Thoracic aorta (tissue), 2 donors: ENCODE measurements around the gene SCAPER. TPM values are rescaled to one million over a fixed set of nuclear protein-coding genes. Genes with fewer than 3 reads are reported as not detected.

Experiments used
- ATAC-seq: fragments of 150-250 bp; one replicate; pipeline ENCODE4 v1.8.0; 2017; ENCODE audit warnings: low read depth; ENCODE audit not compliant: insufficient number of reproducible peaks, low FRiP score
- DNase-seq: peaks from one replicate; pipeline ENCODE4 v3.0.0-alpha.2; 2020; ENCODE audit warnings: low spot score
- H3K27ac ChIP-seq, 2 donors: fragments of 200-600 bp; sonication (generic); 1 replicate in 1 of 2; 2 replicates in 1 of 2; pipeline ENCODE4 v1.5.1; 2016; ENCODE audit warnings: mild to moderate bottlenecking in 2 of 2, moderate library complexity in 2 of 2
- H3K27me3 ChIP-seq: fragments of 200-600 bp; sonication (generic); replicated peaks from 2 replicates; pipeline ENCODE4 v1.6.0; 2016; ENCODE audit warnings: mild to moderate bottlenecking; ENCODE audit not compliant: insufficient read depth
- H3K36me3 ChIP-seq: fragments of 200-600 bp; sonication (generic); one replicate; pipeline ENCODE4 v1.5.1; 2016
- H3K4me1 ChIP-seq, 2 donors: fragments of 200-600 bp; sonication (generic); 1 replicate in 1 of 2; 2 replicates in 1 of 2; pipeline versions ENCODE4 v1.5.1 to v1.6.0; 2016; ENCODE audit warnings: low read depth in 2 of 2, mild to moderate bottlenecking in 1 of 2; ENCODE audit not compliant: control insufficient read depth in 1 of 2
- H3K4me3 ChIP-seq: fragments of 200-600 bp; sonication (generic); 2 replicates; pipeline ENCODE4 v1.5.1; 2016; ENCODE audit warnings: mild to moderate bottlenecking
- H3K9me3 ChIP-seq: fragments of 200-600 bp; sonication (generic); 2 replicates; pipeline ENCODE4 v1.5.1; 2016
- CTCF ChIP-seq: fragments of 200-600 bp; sonication (generic); IDR thresholded peaks from one replicate; pipeline ENCODE4 v1.5.1; 2019; ENCODE audit warnings: antibody characterized with exemption
- total RNA-seq, 2 donors: library from RNA; depleted of rRNA; stranded (reverse); fragments of >200 nt; gene quantifications; one replicate each; pipeline versions ENCODE4 v1.1.0 to v1.2.3, GENCODE V29; 2016

SCAPER gene
- total RNA-seq, 2 donors from 2014 or later = 29.6 to 65.0 TPM

GRCh38 chr15:76460347-76460746 is 444.8 kb downstream of the SCAPER start:
- H3K4me3 ChIP-seq = no peak overlapping the region
- no peak for ATAC-seq
- no peak overlapping the region for H3K27ac ChIP-seq
- no peaks in the 10 kb centered on the region for H3K4me1 ChIP-seq
- H3K27me3 ChIP-seq = no peaks in the 10 kb centered on the region
- no peaks in the 10 kb centered on the region for H3K36me3 ChIP-seq
- DNase-seq = no peak
- no peak for TF ChIP-seq CTCF
- H3K9me3 ChIP-seq = no peaks in the 10 kb centered on the region

GRCh38 chr15:76451540-76451939 is 453.6 kb downstream of the SCAPER start:
- no peak overlapping the region for H3K27ac ChIP-seq
- ATAC-seq = no peak
- DNase-seq = no peak
- H3K36me3 ChIP-seq = no peaks in the 10 kb centered on the region
- H3K9me3 ChIP-seq = no peaks in the 10 kb centered on the region
- no peak for TF ChIP-seq CTCF
- no peaks in the 10 kb centered on the region for H3K4me1 ChIP-seq
- H3K27me3 ChIP-seq = no peaks in the 10 kb centered on the region
- H3K4me3 ChIP-seq = no peak overlapping the region

- no peak overlapping the region for H3K4me3 ChIP-seq
- no peaks in the 10 kb centered on the region for H3K36me3 ChIP-seq
- ATAC-seq = no peak
- no peaks in the 10 kb centered on the region for H3K4me1 ChIP-seq
- no peak for TF ChIP-seq CTCF
- no peak for DNase-seq
- no peak overlapping the region for H3K27ac ChIP-seq
- no peaks in the 10 kb centered on the region for H3K9me3 ChIP-seq
- no peaks in the 10 kb centered on the region for H3K27me3 ChIP-seq
These were observed 455.7 kb downstream of the SCAPER start for GRCh38 chr15:76449455-76449854.

GRCh38 chr15:76448755-76449154 is 456.4 kb downstream of the SCAPER start:
- H3K9me3 ChIP-seq = no peaks in the 10 kb centered on the region
- no peak for DNase-seq
- H3K27ac ChIP-seq = no peak overlapping the region
- H3K4me3 ChIP-seq = no peak overlapping the region
- no peak for ATAC-seq
- TF ChIP-seq CTCF = no peak
- no peaks in the 10 kb centered on the region for H3K27me3 ChIP-seq
- no peaks in the 10 kb centered on the region for H3K4me1 ChIP-seq
- no peaks in the 10 kb centered on the region for H3K36me3 ChIP-seq

GRCh38 chr15:76447728-76448441 is 457.3 kb downstream of the SCAPER start:
- Histone ChIP-seq H3K27me3 (no peaks in the 10 kb centered on the region), H3K36me3 (no peaks in the 10 kb centered on the region), H3K27ac (no peak overlapping the region), H3K4me1 (no peaks in the 10 kb centered on the region), H3K9me3 (no peaks in the 10 kb centered on the region), H3K4me3 (no peak overlapping the region)
- no peak for TF ChIP-seq CTCF
- ATAC-seq = no peak
- no peak for DNase-seq
